Ovary (tissue), 9 donors: ENCODE results near the gene PAQR3. TPM values are rescaled to one million over a fixed set of nuclear protein-coding genes. Genes with fewer than 3 reads are reported as not detected.

Source experiments
- DNase-seq, 5 donors: peaks; one replicate each; pipeline ENCODE4 v3.0.0-alpha.2; 2019 to 2020
- H3K27ac ChIP-seq, 2 donors: fragments of 200-600 bp; one replicate each; pipeline versions ENCODE4 v1.5.1 to v1.8.0; 2019 to 2022
- H3K27me3 ChIP-seq: fragments of 200-600 bp; one replicate; pipeline ENCODE4 v1.8.0; 2022
- H3K36me3 ChIP-seq: fragments of 200-600 bp; sonication (generic); one replicate; pipeline ENCODE4 v1.5.1; 2019
- H3K4me1 ChIP-seq: one replicate; pipeline ENCODE4 v1.8.1; 2013; ENCODE audit warnings: mild to moderate bottlenecking, moderate library complexity; ENCODE audit not compliant: insufficient read depth
- H3K4me3 ChIP-seq: fragments of 200-600 bp; sonication (generic); one replicate; pipeline ENCODE4 v1.5.1; 2017
- H3K9me3 ChIP-seq, 2 donors: fragments of 200-600 bp in 1 of 2; sonication (generic) in 1 of 2; one replicate each; pipeline versions ENCODE4 v1.5.1 to v1.8.1; 2013 to 2019; ENCODE audit warnings: mild to moderate bottlenecking in 1 of 2, moderate library complexity in 1 of 2
- CTCF ChIP-seq, 3 donors: fragments of 450-650 bp in 2 of 3; fragments of 200-600 bp in 1 of 3; IDR thresholded peaks; one replicate each; pipeline versions ENCODE4 v1.5.1 to v1.8.0; 2016 to 2022; ENCODE audit warnings: antibody characterized with exemption in 3 of 3, mild to moderate bottlenecking in 1 of 3
- EP300 ChIP-seq: sonication (generic); formaldehyde crosslinking; IDR thresholded peaks from one replicate; pipeline ENCODE4 v1.6.1; 2017; ENCODE audit warnings: antibody characterized with exemption
- POLR2A ChIP-seq: fragments of 450-650 bp; IDR thresholded peaks from one replicate; pipeline ENCODE4 v1.6.1; 2017; ENCODE audit warnings: antibody characterized with exemption, mild to moderate bottlenecking, moderate library complexity
- WGBS, 3 donors: extraction: QIAGEN DNeasy Blood & Tissue Kit in 1 of 3; methylation state at CpG; one replicate each; pipeline versions ENCODE4 v1.1.5 to v1.1.7; 2013 to 2017; 5-methylcytosine and 5-hydroxymethylcytosine counted together
- intact Hi-C, 4 donors: fragments of 100-400 bp; cut with DNase I; formaldehyde crosslinking; loops; one replicate each; pipeline versions ENCODE4 v1.11.0 to v1.15.1; 2022 to 2023
- polyA plus RNA-seq, 2 donors: library from polyadenylated mRNA; stranded (reverse); fragments of 200-250 nt in 1 of 2; fragments of 350-450 nt in 1 of 2; fragmentation: Illumina TruSeq in 1 of 2; extraction: RNeasy Lipid Tissue Mini Kit (QIAGEN cat#74804) in 1 of 2; gene quantifications; one replicate each; pipeline ENCODE4 v1.2.3, GENCODE V29; 2013 to 2014
- total RNA-seq, 7 donors: library from RNA; depleted of rRNA in 2 of 7; stranded (reverse); fragments of >200 nt in 2 of 7; fragmentation: NEBNext Ultra II Directional in 3 of 7; extraction: Animal tissue kit (Norgen Biotek cat#: 25700) in 3 of 7; gene quantifications; one replicate each; pipeline versions ENCODE4 v1.1.0 to v1.2.4, GENCODE V29; 2016 to 2023
- donor health status: DM: no; HTN: no; CAD: no; lungs with moderate emphysema.
- donor health status: DM: no; HTN: no; CAD: no.
- donor health status: Bipolar disorder and iron deficiency.
- donor health status: DM: yes; HTN: yes; CAD: no.
- donor health status: DM: no; HTN: no; CAD: no.
- donor health status: DM: yes; HTN: yes; CAD: no.

Gene PAQR3
- total and polyA plus RNA-seq, 9 donors, result 3.4 to 13.4 (median 9.4) TPM

DNA sequence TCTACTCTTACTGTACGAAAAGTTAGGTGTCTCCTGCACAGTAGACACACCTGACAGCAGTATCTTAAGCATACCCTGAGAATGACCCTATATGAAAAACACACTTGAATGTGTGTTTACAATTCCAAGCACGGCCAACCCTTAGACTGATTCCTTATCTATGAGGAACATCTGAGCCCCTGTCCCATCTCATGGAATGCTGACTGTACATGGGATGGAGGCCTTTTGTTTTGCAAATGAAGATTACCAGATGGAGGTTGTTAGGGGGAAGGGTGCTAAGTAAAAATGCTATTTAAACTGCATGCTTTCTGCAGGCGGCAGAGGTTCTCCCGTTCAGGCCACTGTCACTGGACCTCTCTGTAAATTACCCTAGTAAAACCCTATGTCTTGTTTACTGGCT is 2.2 kb downstream of the PAQR3 start:
- Histone ChIP-seq H3K9me3 (no peaks in the 10 kb centered on the region), H3K4me3 (no peak overlapping the region), H3K36me3 (no peaks in the 10 kb centered on the region), H3K27ac (no peak overlapping the region), H3K4me1 (no peaks in the 10 kb centered on the region), H3K27me3 (no peaks in the 10 kb centered on the region)
- 82 to 88% (median 85%) methylated on average over 4 of the region's 4 CpGs for WGBS, 3 donors
- intact Hi-C loops, result no loop called here
- TF ChIP-seq CTCF (IDR thresholded peaks at IDR 0.05), result no peak
- TF ChIP-seq POLR2A, result no peak
- TF ChIP-seq EP300, result no peak
- DNase-seq, result no peak

DNA sequence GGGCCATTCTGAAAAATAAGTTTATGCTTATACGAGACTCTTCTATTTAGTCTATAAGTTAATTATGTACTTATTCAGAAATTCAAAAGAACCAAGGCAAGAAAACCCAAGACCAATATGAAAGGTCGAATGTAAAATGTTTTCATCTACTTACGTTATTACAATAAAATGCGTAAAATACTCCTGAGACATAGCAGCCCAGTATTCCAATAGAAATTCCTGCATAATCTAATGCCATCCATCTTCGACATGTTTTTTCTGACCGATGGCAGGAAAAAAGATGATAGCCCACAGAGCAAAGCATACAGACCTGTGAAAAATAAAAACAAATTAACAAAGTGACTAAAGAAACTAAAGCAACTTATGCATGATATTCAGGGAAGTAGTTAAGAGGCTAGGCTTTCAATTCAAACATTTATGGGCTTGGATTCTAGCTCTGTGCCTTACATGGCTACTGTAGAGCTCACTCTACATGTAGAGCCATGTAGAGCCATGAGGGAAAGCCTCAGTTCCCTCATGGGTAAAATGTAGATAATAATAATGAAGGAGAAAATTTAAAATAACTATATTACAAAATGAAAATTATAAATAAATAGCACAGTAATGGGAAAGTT is 9.1 kb downstream of the PAQR3 start:
- intact Hi-C loops, result no loop called here
- H3K36me3 ChIP-seq, result no peaks in the 10 kb centered on the region
- TF ChIP-seq EP300 (no peak), CTCF (IDR thresholded peaks at IDR 0.05) (no peak)
- no peak overlapping the region for H3K27ac ChIP-seq
- H3K4me1 ChIP-seq, result no peaks in the 10 kb centered on the region
- no peaks in the 10 kb centered on the region for H3K9me3 ChIP-seq
- H3K4me3 ChIP-seq, result no peak overlapping the region
- 95 to 97% (median 96%) methylated on average over 6 of the region's 6 CpGs for WGBS, 3 donors
- no peaks in the 10 kb centered on the region for H3K27me3 ChIP-seq
- DNase-seq, result no peak

- H3K27ac ChIP-seq, result no peak overlapping the region
- H3K27me3 ChIP-seq, result no peaks in the 10 kb centered on the region
- DNase-seq, result no peak
- TF ChIP-seq CTCF (IDR thresholded peaks at IDR 0.05) (no peak), POLR2A (no peak), EP300 (no peak)
- no peak overlapping the region for H3K4me3 ChIP-seq
- 93 to 95% (median 95%) methylated on average over 9 of the region's 9 CpGs for WGBS, 3 donors
- no peaks in the 10 kb centered on the region for H3K36me3 ChIP-seq
- H3K4me1 ChIP-seq, result no peaks in the 10 kb centered on the region
- intact Hi-C loops, result no loop called here
- no peaks in the 10 kb centered on the region for H3K9me3 ChIP-seq
These were observed 10.4 kb downstream of the PAQR3 start for GRCh38 chr4:78928835-78929234.

DNA sequence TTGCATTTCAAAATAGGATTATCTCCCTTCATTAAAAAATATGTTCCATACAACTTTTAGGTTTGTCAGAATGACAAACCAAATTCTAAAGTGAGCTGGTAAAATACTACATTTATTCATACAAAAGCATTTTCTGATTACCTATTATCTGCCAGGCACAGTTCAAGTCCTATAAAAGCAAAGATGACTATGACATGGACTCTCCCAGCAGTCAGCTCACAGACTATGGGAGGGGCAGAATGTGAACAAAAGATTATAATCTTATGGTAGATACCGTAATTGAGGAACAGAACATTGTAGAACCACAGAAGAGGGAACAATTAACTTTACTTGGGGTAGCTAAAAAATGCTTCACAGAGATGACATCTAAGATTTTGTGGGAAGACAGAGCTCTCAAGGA is 12.4 kb downstream of the PAQR3 start:
- Histone ChIP-seq H3K4me1 (no peaks in the 10 kb centered on the region), H3K36me3 (no peaks in the 10 kb centered on the region), H3K27me3 (no peaks in the 10 kb centered on the region), H3K4me3 (no peak overlapping the region), H3K27ac (no peak overlapping the region), H3K9me3 (no peaks in the 10 kb centered on the region)
- no peak for TF ChIP-seq POLR2A
- no peak for TF ChIP-seq EP300
- TF ChIP-seq CTCF (IDR thresholded peaks at IDR 0.05), result no peak
- DNase-seq, result no peak
- 88 to 98% (median 90%) methylated on average over 1 of the region's 1 CpG for WGBS, 3 donors
- intact Hi-C loops, result no loop called here
